Measurements from ENCODE around the gene PGGHG. TPM values are rescaled to one million over a fixed set of nuclear protein-coding genes. Genes with fewer than 3 reads are reported as not detected.
A peak's percentile ranks its signal among the peaks of the same experiment; 100 is the strongest.

Gene PGGHG
- polyA plus RNA-seq, 3 donors: 1.6 to 82.9 (median 2.1) TPM

DNA sequence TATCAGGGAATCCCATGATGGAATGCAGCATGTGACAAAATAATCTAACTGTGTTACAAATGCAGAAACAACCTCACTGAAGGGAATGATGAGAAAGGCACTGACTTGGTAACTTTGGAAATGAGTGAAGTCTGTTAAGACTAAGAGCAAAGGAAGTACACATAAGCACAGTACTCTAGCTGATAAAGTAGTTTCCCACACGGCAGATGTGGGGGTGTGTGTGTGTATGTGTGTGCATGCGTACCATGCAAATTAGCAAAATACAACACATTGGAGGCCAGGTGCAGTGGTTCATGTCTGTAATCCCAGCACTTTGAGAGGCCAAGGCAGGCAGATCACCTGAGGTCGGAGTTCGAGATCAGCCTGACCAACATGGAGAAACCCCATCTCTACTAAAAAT lies 27.3 kb upstream of the PGGHG start:
- Histone ChIP-seq H3K9ac (ENCODE audit: insufficient read depth, low read length, poor library complexity, severe bottlenecking) (no peak overlapping the region), H3K9me3 (replicated peaks in 1 of 2; ENCODE audit: control insufficient read depth in 1 of 2, insufficient read depth in 1 of 2, low read length in 2 of 2) (peaks cover 0 to 5% of the 10 kb centered on the region in 2 donors), H3K4me3 (replicated peaks in 1 of 3; ENCODE audit: low read depth in 2 of 3, low read length in 3 of 3) (no peak overlapping the region), H3K36me3 (replicated peaks in 1 of 2; ENCODE audit: control insufficient read depth in 1 of 2, insufficient read depth in 2 of 2, low read length in 2 of 2) (no peaks in the 10 kb centered on the region), H3K27ac (ENCODE audit: low read depth in 1 of 2, low read length in 2 of 2) (no peak overlapping the region), H4K20me1 (ENCODE audit: insufficient read depth, low read length) (no peaks in the 10 kb centered on the region), H3K79me2 (ENCODE audit: insufficient read depth, low read length) (no peaks in the 10 kb centered on the region), H3K4me1 (ENCODE audit: control insufficient read depth in 1 of 2, insufficient read depth in 2 of 2, low read length in 2 of 2) (no peaks in the 10 kb centered on the region), H3K4me2 (replicated peaks; ENCODE audit: extremely low read depth, low read length, poor library complexity, severe bottlenecking) (no peak overlapping the region), H3K27me3 (ENCODE audit: control insufficient read depth in 2 of 2, insufficient read depth in 2 of 2, low read length in 2 of 2) (no peaks in the 10 kb centered on the region), H2AFZ (ENCODE audit: insufficient read depth, low read depth, low read length, poor library complexity, severe bottlenecking) (no peak overlapping the region)
- H3K9me3 Mint-ChIP-seq: peaks cover 0 to 8% (median 4%) of the 10 kb centered on the region in 7 donors
- no peak overlapping the region for H3K27ac Mint-ChIP-seq
- H3K4me1 Mint-ChIP-seq: peaks cover 7% of the 10 kb centered on the region
- H3K36me3 Mint-ChIP-seq: no peaks in the 10 kb centered on the region
- intact Hi-C loops (cut with micrococcal nuclease): no loop called here
- WGBS (ENCODE audit: insufficient coverage): 100% methylated on average over 3 of the region's 4 CpGs
- TF ChIP-seq, protein P1, sequence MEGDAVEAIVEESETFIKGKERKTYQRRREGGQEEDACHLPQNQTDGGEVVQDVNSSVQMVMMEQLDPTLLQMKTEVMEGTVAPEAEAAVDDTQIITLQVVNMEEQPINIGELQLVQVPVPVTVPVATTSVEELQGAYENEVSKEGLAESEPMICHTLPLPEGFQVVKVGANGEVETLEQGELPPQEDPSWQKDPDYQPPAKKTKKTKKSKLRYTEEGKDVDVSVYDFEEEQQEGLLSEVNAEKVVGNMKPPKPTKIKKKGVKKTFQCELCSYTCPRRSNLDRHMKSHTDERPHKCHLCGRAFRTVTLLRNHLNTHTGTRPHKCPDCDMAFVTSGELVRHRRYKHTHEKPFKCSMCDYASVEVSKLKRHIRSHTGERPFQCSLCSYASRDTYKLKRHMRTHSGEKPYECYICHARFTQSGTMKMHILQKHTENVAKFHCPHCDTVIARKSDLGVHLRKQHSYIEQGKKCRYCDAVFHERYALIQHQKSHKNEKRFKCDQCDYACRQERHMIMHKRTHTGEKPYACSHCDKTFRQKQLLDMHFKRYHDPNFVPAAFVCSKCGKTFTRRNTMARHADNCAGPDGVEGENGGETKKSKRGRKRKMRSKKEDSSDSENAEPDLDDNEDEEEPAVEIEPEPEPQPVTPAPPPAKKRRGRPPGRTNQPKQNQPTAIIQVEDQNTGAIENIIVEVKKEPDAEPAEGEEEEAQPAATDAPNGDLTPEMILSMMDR (IDR thresholded peaks at IDR 0.05): no peak
- peaks cover 4 to 6% (median 6%) of the 10 kb centered on the region in 3 donors for H3K27me3 Mint-ChIP-seq (ENCODE audit: low read depth in 3 of 3)
- DNase-seq: no peak
- H3K4me3 Mint-ChIP-seq: no peak overlapping the region

DNA sequence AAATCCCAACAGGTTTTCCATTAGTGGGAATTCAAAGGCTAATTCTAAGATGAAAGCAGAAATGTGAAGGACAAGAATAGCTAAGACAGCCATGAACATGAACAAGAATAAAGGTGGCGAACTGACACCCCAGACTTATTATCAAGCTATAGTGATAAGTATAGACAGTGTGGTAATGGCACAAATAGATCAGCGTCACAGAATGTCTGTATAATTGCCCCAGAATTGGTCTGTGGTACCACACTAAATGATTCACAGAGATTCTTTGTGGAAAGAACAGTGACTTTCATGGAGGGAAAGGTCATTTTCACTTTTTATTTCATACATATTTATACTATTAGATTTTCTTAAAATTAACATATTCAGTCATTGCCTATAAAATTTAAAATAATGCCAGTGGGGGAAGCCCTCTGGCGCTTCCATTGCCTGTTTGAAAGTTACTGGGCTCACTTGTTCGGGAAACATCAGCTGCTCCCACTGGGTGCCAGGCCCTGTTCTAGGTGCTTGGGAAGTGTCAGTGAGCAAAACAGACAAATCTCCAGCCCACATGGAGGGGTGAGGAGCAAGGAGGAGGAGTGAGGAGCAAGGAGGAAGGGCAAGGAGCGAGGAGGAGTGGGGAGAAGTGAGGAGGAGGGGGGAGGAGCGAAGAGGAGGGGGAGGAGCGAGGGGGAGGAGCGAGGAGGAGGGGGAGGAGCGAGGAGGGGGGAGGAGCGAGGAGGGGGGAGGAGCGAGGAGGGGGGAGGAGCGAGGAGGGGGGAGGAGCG lies 22.1 kb upstream of the PGGHG start:
- Mint-ChIP-seq H3K4me1 (peaks cover 35% of the 10 kb centered on the region), H3K36me3 (peaks cover 0 to 2% of the 10 kb centered on the region in 2 donors), H3K27me3 (ENCODE audit: low read depth in 3 of 3) (peaks cover 0 to 9% (median 2%) of the 10 kb centered on the region in 3 donors), H3K27ac (peak overlapping the region; percentile 42 to 99 (median 87)), H3K9me3 (peaks cover 0 to 8% (median 4%) of the 10 kb centered on the region in 7 donors), H3K4me3 (peak overlapping the region; percentile 48 to 50)
- Histone ChIP-seq H3K27ac (ENCODE audit: low read depth in 1 of 2, low read length in 2 of 2) (peak overlapping the region in 1 of 2 donors; percentile 36), H3K27me3 (ENCODE audit: control insufficient read depth in 2 of 2, insufficient read depth in 2 of 2, low read length in 2 of 2) (no peaks in the 10 kb centered on the region), H3K4me2 (replicated peaks; ENCODE audit: extremely low read depth, low read length, poor library complexity, severe bottlenecking) (no peak overlapping the region), H4K20me1 (ENCODE audit: insufficient read depth, low read length) (no peaks in the 10 kb centered on the region), H3K79me2 (ENCODE audit: insufficient read depth, low read length) (no peaks in the 10 kb centered on the region), H2AFZ (ENCODE audit: insufficient read depth, low read depth, low read length, poor library complexity, severe bottlenecking) (no peak overlapping the region), H3K36me3 (replicated peaks in 1 of 2; ENCODE audit: control insufficient read depth in 1 of 2, insufficient read depth in 2 of 2, low read length in 2 of 2) (no peaks in the 10 kb centered on the region), H3K9me3 (replicated peaks in 1 of 2; ENCODE audit: control insufficient read depth in 1 of 2, insufficient read depth in 1 of 2, low read length in 2 of 2) (peaks cover 0 to 5% of the 10 kb centered on the region in 2 donors), H3K9ac (ENCODE audit: insufficient read depth, low read length, poor library complexity, severe bottlenecking) (no peak overlapping the region), H3K4me3 (replicated peaks in 1 of 3; ENCODE audit: low read depth in 2 of 3, low read length in 3 of 3) (no peak overlapping the region), H3K4me1 (ENCODE audit: control insufficient read depth in 1 of 2, insufficient read depth in 2 of 2, low read length in 2 of 2) (peaks cover 37% of the 10 kb centered on the region in 2 donors)
- intact Hi-C loops (cut with micrococcal nuclease): loop anchor here in 1 of 2 donors (5.0 kb wide), 2 partner anchors 40 to 60 kb away; partner anchors contain the start of genes BET1L, IFITM2 and RIC8A
- peak in 1 of 3 donors; percentile 59 for DNase-seq
- TF ChIP-seq, protein P1 (IDR thresholded peaks at IDR 0.05): no peak
- WGBS (ENCODE audit: insufficient coverage): 80% methylated on average over 1 of the region's 13 CpGs

All from CD14-positive monocyte (primary cell).